Endodermal cell (in vitro differentiated cells): Measurements from ENCODE around the gene CDH23. TPM values are rescaled to one million over a fixed set of nuclear protein-coding genes. Genes with fewer than 3 reads are reported as not detected.
A peak's percentile ranks its signal among the peaks of the same experiment; 100 is the strongest.

ENCODE experiments used
- DNase-seq: peaks from one replicate; pipeline ENCODE4 v3.0.0-alpha.2; 2017
- H3K27ac ChIP-seq: 2 replicates; pipeline ENCODE4 v1.5.1; 2013; ENCODE audit warnings: mild to moderate bottlenecking, low read depth, low read length, moderate library complexity
- H3K27me3 ChIP-seq: 2 replicates; pipeline ENCODE4 v1.6.1; 2013; ENCODE audit warnings: mild to moderate bottlenecking, low read length, moderate library complexity; ENCODE audit not compliant: insufficient read depth, control insufficient read depth, poor library complexity, severe bottlenecking
- H3K36me3 ChIP-seq: 2 replicates; pipeline ENCODE4 v1.7.0; 2013; ENCODE audit warnings: mild to moderate bottlenecking, low read length, moderate library complexity; ENCODE audit not compliant: control insufficient read depth, insufficient read depth
- H3K4me1 ChIP-seq: one replicate; pipeline ENCODE4 v1.7.0; 2013; ENCODE audit warnings: low read length; ENCODE audit not compliant: control insufficient read depth, insufficient read depth
- H3K4me3 ChIP-seq: 2 replicates; pipeline ENCODE4 v1.5.1; 2013; ENCODE audit warnings: mild to moderate bottlenecking, low read length, moderate library complexity
- H3K9ac ChIP-seq: 2 replicates; pipeline ENCODE4 v1.6.1; 2013; ENCODE audit warnings: mild to moderate bottlenecking, low read length, moderate library complexity; ENCODE audit not compliant: poor library complexity, severe bottlenecking; ENCODE audit errors: extremely low read depth
- H3K9me3 ChIP-seq: 2 replicates; pipeline ENCODE4 v1.6.1; 2013; ENCODE audit warnings: mild to moderate bottlenecking, low read length, moderate library complexity; ENCODE audit not compliant: control insufficient read depth
- H3K27ac Mint-ChIP-seq: 2 replicates; pipeline ENCODE4 v1.8.0; 2020; ENCODE audit warnings: mixed read lengths
- H3K27me3 Mint-ChIP-seq: 2 replicates; pipeline ENCODE4 v1.8.0; 2021; ENCODE audit warnings: mild to moderate bottlenecking, mixed read lengths; ENCODE audit not compliant: insufficient read depth
- H3K36me3 Mint-ChIP-seq: 2 replicates; pipeline ENCODE4 v1.8.0; 2020; ENCODE audit warnings: low read depth, mixed read lengths
- H3K4me1 Mint-ChIP-seq: 2 replicates; pipeline ENCODE4 v1.8.0; 2020; ENCODE audit warnings: mixed read lengths
- H3K4me3 Mint-ChIP-seq: 2 replicates; pipeline ENCODE4 v1.8.0; 2020; ENCODE audit warnings: mild to moderate bottlenecking, moderate library complexity, mixed read lengths
- H3K9me3 Mint-ChIP-seq: 2 replicates; pipeline ENCODE4 v1.8.0; 2020; ENCODE audit warnings: mild to moderate bottlenecking, mixed read lengths
- CTCF ChIP-seq: fragments of 200-600 bp; sonication (generic); conservative IDR thresholded peaks from 2 replicates; pipeline ENCODE4 v1.5.0; 2021; ENCODE audit warnings: antibody characterized with exemption, mild to moderate bottlenecking
- WGBS, 2 experiments: methylation state at CpG; one replicate each; pipeline versions ENCODE4 v1.1.5 to v1.1.7; 2013; ENCODE audit warnings: missing lambda C conversion rate in 2 of 2, mixed read lengths in 1 of 2; ENCODE audit not compliant: insufficient coverage in 1 of 2, insufficient read length in 1 of 2; 5-methylcytosine and 5-hydroxymethylcytosine counted together
- total RNA-seq, 2 donors: library from RNA; stranded (reverse); fragmentation: NEBNext Ultra II Directional in 1 of 2; extraction: Animal tissue kit (Norgen Biotek cat#: 25700) in 1 of 2; gene quantifications; 2 replicates in 1 of 2; 3 replicates in 1 of 2; pipeline ENCODE4 v1.2.1, GENCODE V29; 2021

Gene CDH23
- total RNA-seq, 2 donors from 2014 or later: 2.1 to 4.2 TPM

- Mint-ChIP-seq H3K4me1 (peaks cover 5% of the 10 kb centered on the region), H3K27me3 (peaks cover 38% of the 10 kb centered on the region), H3K27ac (no peak overlapping the region), H3K4me3 (no peak overlapping the region), H3K9me3 (no peaks in the 10 kb centered on the region), H3K36me3 (no peaks in the 10 kb centered on the region)
- Histone ChIP-seq H3K9ac (no peak overlapping the region), H3K27me3 (peaks cover 16% of the 10 kb centered on the region), H3K4me1 (no peaks in the 10 kb centered on the region), H3K4me3 (no peak overlapping the region), H3K27ac (no peak overlapping the region), H3K9me3 (no peaks in the 10 kb centered on the region), H3K36me3 (no peaks in the 10 kb centered on the region)
- TF ChIP-seq CTCF: no peak
- 89 to 91% methylated on average over 19 to 22 of the region's 22 CpGs for WGBS, 2 experiments
- no peak for DNase-seq
Observed at GRCh38 chr10:71765906-71766716, 369.4 kb downstream of the CDH23 start.

GRCh38 chr10:71766717-71767419, 370.1 kb downstream of the CDH23 start:
- WGBS, 2 experiments: 82 to 87% methylated on average over 8 to 10 of the region's 10 CpGs
- Histone ChIP-seq H3K4me1 (no peaks in the 10 kb centered on the region), H3K9me3 (no peaks in the 10 kb centered on the region), H3K36me3 (no peaks in the 10 kb centered on the region), H3K4me3 (no peak overlapping the region), H3K9ac (no peak overlapping the region), H3K27me3 (peaks cover 16% of the 10 kb centered on the region), H3K27ac (no peak overlapping the region)
- no peak for DNase-seq
- H3K27me3 Mint-ChIP-seq: peaks cover 42% of the 10 kb centered on the region
- no peaks in the 10 kb centered on the region for H3K9me3 Mint-ChIP-seq
- H3K36me3 Mint-ChIP-seq: no peaks in the 10 kb centered on the region
- no peak overlapping the region for H3K4me3 Mint-ChIP-seq
- TF ChIP-seq CTCF: no peak
- H3K27ac Mint-ChIP-seq: no peak overlapping the region
- peaks cover 5% of the 10 kb centered on the region for H3K4me1 Mint-ChIP-seq

- DNase-seq: no peak
- Histone ChIP-seq H3K4me3 (no peak overlapping the region), H3K4me1 (no peaks in the 10 kb centered on the region), H3K27me3 (peaks cover 17% of the 10 kb centered on the region), H3K9me3 (no peaks in the 10 kb centered on the region), H3K36me3 (no peaks in the 10 kb centered on the region), H3K9ac (no peak overlapping the region), H3K27ac (peak overlapping the region; percentile 41)
- H3K4me1 Mint-ChIP-seq: peaks cover 5% of the 10 kb centered on the region
- no peak for TF ChIP-seq CTCF
- H3K36me3 Mint-ChIP-seq: no peaks in the 10 kb centered on the region
- WGBS, 2 experiments: 85 to 86% methylated on average over 9 to 10 of the region's 10 CpGs
- no peak overlapping the region for H3K27ac Mint-ChIP-seq
- no peak overlapping the region for H3K4me3 Mint-ChIP-seq
- H3K27me3 Mint-ChIP-seq: peaks cover 44% of the 10 kb centered on the region
- no peaks in the 10 kb centered on the region for H3K9me3 Mint-ChIP-seq
Observed at GRCh38 chr10:71767420-71768035, 370.8 kb downstream of the CDH23 start.
